IMR-90 (cell line): ENCODE results near the gene SEC61A1. TPM values are rescaled to one million over a fixed set of nuclear protein-coding genes. Genes with fewer than 3 reads are reported as not detected.

Experiments
- ATAC-seq: fragments of 200-7000 bp; cut with Tn5 transposase; 2 replicates; pipeline ENCODE4 v1.9.1; 2020; ENCODE audit warnings: low read depth, mild to moderate bottlenecking, moderate library complexity
- BruUV-seq: library from RNA; stranded (reverse); fragments of 400-500 nt; replicated peaks from 2 replicates; lab custom pipeline; 2021; lab: Mats Ljungman, UMichigan
- CTCF ChIA-PET: fragments of 300-600 bp; formaldehyde crosslinking; extraction: SDS; loops from one replicate; lab custom pipeline; 2021; ENCODE audit warnings: antibody characterized with exemption; lab: Yijun Ruan, JAX
- POLR2A ChIA-PET: fragments of 300-600 bp; sonication (Branson Sonifier 250); formaldehyde crosslinking; loops from one replicate; lab custom pipeline; 2022; ENCODE audit warnings: antibody characterized with exemption; ENCODE audit not compliant: unreplicated experiment; lab: Charles Lee
- DNase-seq: peaks from one replicate; pipeline ENCODE4 v3.0.0; 2013
- H2AFZ ChIP-seq: replicated peaks from 2 replicates; pipeline ENCODE3; 2013; ENCODE audit warnings: low read length, mild to moderate bottlenecking; ENCODE audit not compliant: poor library complexity
- H2AK5ac ChIP-seq: 2 replicates; pipeline ENCODE4 v1.6.1; 2013; ENCODE audit warnings: low read depth, low read length, inconsistent platforms
- H2AK9ac ChIP-seq: replicated peaks from 2 replicates; pipeline ENCODE3; 2013; ENCODE audit warnings: mild to moderate bottlenecking, low read depth, low read length, moderate library complexity; ENCODE audit not compliant: poor library complexity
- H2BK120ac ChIP-seq: 2 replicates; pipeline ENCODE4 v1.6.1; 2013; ENCODE audit warnings: low read depth, low read length, inconsistent platforms
- H2BK15ac ChIP-seq: 3 replicates; pipeline ENCODE4 v1.6.1; 2013; ENCODE audit warnings: low read depth, low read length, inconsistent platforms
- H2BK20ac ChIP-seq: 2 replicates; pipeline ENCODE4 v1.6.1; 2013; ENCODE audit warnings: low read depth, mild to moderate bottlenecking, inconsistent platforms, low read length, moderate library complexity
- H2BK5ac ChIP-seq: 2 replicates; pipeline ENCODE4 v1.6.1; 2013; ENCODE audit warnings: mild to moderate bottlenecking, low read depth, low read length, inconsistent platforms; ENCODE audit not compliant: poor library complexity, severe bottlenecking
- H3K14ac ChIP-seq: replicated peaks from 2 replicates; pipeline ENCODE4 v1.6.1; 2013; ENCODE audit warnings: low read depth, low read length, inconsistent platforms
- H3K18ac ChIP-seq: 2 replicates; pipeline ENCODE4 v1.6.1; 2013; ENCODE audit warnings: low read depth, low read length, control low read depth
- H3K23ac ChIP-seq: 2 replicates; pipeline ENCODE4 v1.6.1; 2013; ENCODE audit warnings: low read depth, low read length, inconsistent platforms
- H3K27ac ChIP-seq: 2 replicates; pipeline ENCODE4 v1.5.1; 2013; ENCODE audit warnings: mild to moderate bottlenecking, control low read depth, low read length; ENCODE audit not compliant: insufficient read depth
- H3K27me3 ChIP-seq: 2 replicates; pipeline ENCODE4 v1.6.1; 2013; ENCODE audit warnings: low read length; ENCODE audit not compliant: control insufficient read depth, insufficient read depth
- H3K36me3 ChIP-seq: 2 replicates; pipeline ENCODE4 v1.6.1; 2013; ENCODE audit warnings: low read length, mixed read lengths; ENCODE audit not compliant: control insufficient read depth, insufficient read depth
- H3K4ac ChIP-seq: 2 replicates; pipeline ENCODE4 v1.6.1; 2013; ENCODE audit warnings: low read depth, low read length, inconsistent platforms
- H3K4me1 ChIP-seq: 2 replicates; pipeline ENCODE4 v1.6.1; 2013; ENCODE audit warnings: low read length, mixed read lengths; ENCODE audit not compliant: control insufficient read depth, insufficient read depth
- H3K4me2 ChIP-seq: 2 replicates; pipeline ENCODE4 v1.6.1; 2013; ENCODE audit warnings: low read depth, mild to moderate bottlenecking, control low read depth, low read length, moderate library complexity
- H3K4me3 ChIP-seq: 2 replicates; pipeline ENCODE4 v1.5.1; 2013; ENCODE audit warnings: low read depth, mild to moderate bottlenecking, control low read depth, low read length, moderate library complexity; ENCODE audit not compliant: insufficient read depth
- H3K56ac ChIP-seq: 2 replicates; pipeline ENCODE4 v1.6.1; 2013; ENCODE audit warnings: low read length, inconsistent platforms; ENCODE audit not compliant: insufficient read depth; ENCODE audit errors: extremely low read depth
- H3K79me1 ChIP-seq, 2 experiments: 2 replicates each; pipeline ENCODE4 v1.6.1; 2013; ENCODE audit warnings: low read length in 2 of 2, inconsistent platforms in 1 of 2, low read depth in 1 of 2
- H3K9ac ChIP-seq: 2 replicates; pipeline ENCODE4 v1.6.1; 2013; ENCODE audit warnings: low read depth, low read length, control low read depth
- H3K9me1 ChIP-seq: 2 replicates; pipeline ENCODE4 v1.6.1; 2013; ENCODE audit warnings: low read length, inconsistent platforms; ENCODE audit not compliant: insufficient read depth
- H3K9me3 ChIP-seq: 2 replicates; pipeline ENCODE4 v1.6.1; 2013; ENCODE audit warnings: low read length; ENCODE audit not compliant: control insufficient read depth, insufficient read depth
- H4K20me1 ChIP-seq: 2 replicates; pipeline ENCODE4 v1.6.1; 2013; ENCODE audit warnings: low read length, inconsistent platforms; ENCODE audit not compliant: insufficient read depth
- H4K5ac ChIP-seq: 2 replicates; pipeline ENCODE4 v1.6.1; 2013; ENCODE audit warnings: mild to moderate bottlenecking, low read depth, low read length, control low read depth
- H4K8ac ChIP-seq, 2 experiments: 2 replicates each; pipeline ENCODE4 v1.6.1; 2013; ENCODE audit warnings: low read depth in 2 of 2, low read length in 2 of 2, control low read depth in 1 of 2, inconsistent platforms in 1 of 2
- H4K91ac ChIP-seq: 2 replicates; pipeline ENCODE4 v1.6.1; 2013; ENCODE audit warnings: low read depth, low read length, inconsistent platforms; ENCODE audit not compliant: insufficient read depth
- BHLHE40 ChIP-seq: fragments of 150-350 bp; IDR thresholded peaks from 2 replicates; pipeline ENCODE4 v1.6.1; 2016; ENCODE audit warnings: mild to moderate bottlenecking, low read depth, low read length
- CEBPB ChIP-seq: IDR thresholded peaks from 2 replicates; pipeline ENCODE4 v1.6.1; 2012; ENCODE audit warnings: low read depth, low read length, improper control_type of control experiment
- CHD1 ChIP-seq: IDR thresholded peaks from 2 replicates; pipeline ENCODE4 v1.6.1; 2012; ENCODE audit warnings: low read depth, low read length, improper control_type of control experiment
- CTCF ChIP-seq: conservative IDR thresholded peaks from 2 replicates; pipeline ENCODE4 v1.5.1; 2012; ENCODE audit warnings: mild to moderate bottlenecking, low read depth, low read length, improper control_type of control experiment
- ELK1 ChIP-seq: fragments of 150-350 bp; IDR thresholded peaks from 2 replicates; pipeline ENCODE4 v1.6.1; 2016; ENCODE audit warnings: low read depth, mild to moderate bottlenecking, low read length, moderate library complexity, borderline replicate concordance
- FOS ChIP-seq: fragments of 150-350 bp; IDR thresholded peaks from 2 replicates; pipeline ENCODE4 v1.6.1; 2016; ENCODE audit warnings: low read depth, low read length
- MAFK ChIP-seq: IDR thresholded peaks from 2 replicates; pipeline ENCODE4 v1.6.1; 2012; ENCODE audit warnings: low read depth, low read length, improper control_type of control experiment
- MXI1 ChIP-seq: IDR thresholded peaks from 2 replicates; pipeline ENCODE4 v1.6.1; 2012; ENCODE audit warnings: low read depth, mild to moderate bottlenecking, low read length, moderate library complexity, borderline replicate concordance
- NFE2L2 ChIP-seq: fragments of 150-350 bp; IDR thresholded peaks from 2 replicates; pipeline ENCODE4 v1.6.1; 2016; ENCODE audit warnings: low read depth, mild to moderate bottlenecking, low read length
- POLR2A ChIP-seq: IDR thresholded peaks from 2 replicates; pipeline ENCODE4 v1.6.1; 2012; ENCODE audit warnings: mild to moderate bottlenecking, low read depth, low read length
- RAD21 ChIP-seq: IDR thresholded peaks from 2 replicates; pipeline ENCODE4 v1.6.1; 2012; ENCODE audit warnings: low read length, improper control_type of control experiment
- RCOR1 ChIP-seq: IDR thresholded peaks from 2 replicates; pipeline ENCODE4 v1.6.1; 2012; ENCODE audit warnings: mild to moderate bottlenecking, low read length, improper control_type of control experiment; ENCODE audit not compliant: insufficient replicate concordance
- RFX5 ChIP-seq: IDR thresholded peaks from 2 replicates; pipeline ENCODE4 v1.8.0; 2012; ENCODE audit warnings: low read depth, mild to moderate bottlenecking, low read length, moderate library complexity
- SMC3 ChIP-seq: fragments of 150-350 bp; IDR thresholded peaks from 2 replicates; pipeline ENCODE4 v1.6.1; 2016; ENCODE audit warnings: low read depth, mild to moderate bottlenecking, antibody characterized with exemption, low read length, moderate library complexity
- USF2 ChIP-seq: fragments of 150-350 bp; IDR thresholded peaks from 2 replicates; pipeline ENCODE4 v1.6.1; 2017; ENCODE audit warnings: mild to moderate bottlenecking, antibody characterized with exemption, low read length, low read depth
- WGBS, 2 experiments: methylation state at CpG; one replicate each; pipeline versions ENCODE4 v1.1.5 to v1.1.7; 2013; ENCODE audit warnings: missing lambda C conversion rate in 2 of 2; ENCODE audit not compliant: insufficient read length in 1 of 2; ENCODE audit errors: extremely low coverage in 2 of 2; 5-methylcytosine and 5-hydroxymethylcytosine counted together
- dilution Hi-C: fragments of 300-500 bp; cut with HindIII; formaldehyde crosslinking; loops from one replicate; pipeline ENCODE4 v1.14.3; 2018; ENCODE audit warnings: low sequenced_read_pairs; ENCODE audit not compliant: unreplicated experiment
- in situ Hi-C: fragments of 300-500 bp; cut with MboI; formaldehyde crosslinking; loops from 3 replicates; pipeline ENCODE4 v1.14.3; 2019; ENCODE audit warnings: low sequenced_read_pairs, inconsistent platforms, mixed read lengths
- intact Hi-C: fragments of 100-400 bp; cut with micrococcal nuclease; formaldehyde crosslinking; loops from 2 replicates; pipeline ENCODE4 v1.10.0; 2022
- polyA plus RNA-seq, 3 experiments: library from polyadenylated mRNA; depleted of rRNA; stranded (reverse); fragments of >200 nt; gene quantifications; 2 replicates each; pipeline ENCODE4 v1.2.3, GENCODE V29; 2012; ENCODE audit warnings: low replicate concordance in 1 of 3
- total RNA-seq: library from RNA; depleted of rRNA; stranded (reverse); fragments of >200 nt; gene quantifications from 2 replicates; pipeline ENCODE4 v1.2.3, GENCODE V29; 2012

The SEC61A1 gene
- total and polyA plus RNA-seq, 2 of the 4 experiments (the other 2 are of a cell fraction) = 377 to 478 TPM

- H3K4ac ChIP-seq = no peak overlapping the region
- no peak overlapping the region for H2AK5ac ChIP-seq
- H3K23ac ChIP-seq = no peak overlapping the region
- H3K79me1 ChIP-seq = peaks cover 13 to 28% of the 10 kb centered on the region in 2 experiments
- no peak overlapping the region for H2BK5ac ChIP-seq
- no peak overlapping the region for H2BK15ac ChIP-seq
- H4K91ac ChIP-seq = no peak overlapping the region
- in situ Hi-C loops (no loop called here), intact Hi-C loops (no loop called here), dilution Hi-C loops (no loop called here)
- no peak overlapping the region for H2BK120ac ChIP-seq
- H2AFZ ChIP-seq = no peak overlapping the region
- peaks cover 6% of the 10 kb centered on the region; the same call in 1 of the 2 replicates for H3K9me1 ChIP-seq
- no peak overlapping the region for H3K27ac ChIP-seq
- H4K20me1 ChIP-seq = no peaks in the 10 kb centered on the region
- no peak overlapping the region for H4K8ac ChIP-seq
- H3K56ac ChIP-seq = no peak overlapping the region
- H2BK20ac ChIP-seq = no peak overlapping the region
- no TSS peak for BruUV-seq
- H3K27me3 ChIP-seq = no peaks in the 10 kb centered on the region
- WGBS, 2 experiments = no CpG with 5 or more reads among the region's 5 CpGs
- no peak overlapping the region for H3K14ac ChIP-seq
- no peak overlapping the region for H4K5ac ChIP-seq
- DNase-seq (no peak), ATAC-seq (no peak)
- H3K4me1 ChIP-seq = peaks cover 5% of the 10 kb centered on the region; the same call in 1 of the 2 replicates
- ChIA-PET POLR2A (interaction anchor here (0.5 kb wide), 1 partner anchor 1709 kb away, joined by 6 read pairs; no protein-coding TSS in a partner anchor), CTCF (interaction anchor here (1.4 kb wide), 1 partner anchor 9 kb away, joined by 3 read pairs; no protein-coding TSS in a partner anchor)
- no peaks in the 10 kb centered on the region for H3K9me3 ChIP-seq
- no peak overlapping the region for H3K18ac ChIP-seq
- H2AK9ac ChIP-seq = no peak overlapping the region
- no peak overlapping the region for H3K4me3 ChIP-seq
- no peak overlapping the region for H3K4me2 ChIP-seq
- H3K36me3 ChIP-seq = peaks cover 28% of the 10 kb centered on the region
- TF ChIP-seq BHLHE40 (no peak), POLR2A (no peak), RCOR1 (no peak), CEBPB (no peak), RFX5 (no peak), MXI1 (no peak), FOS (no peak), ELK1 (no peak), CTCF (no peak), NFE2L2 (no peak), USF2 (no peak), MAFK (no peak), RAD21 (no peak), CHD1 (no peak), SMC3 (no peak)
- no peak overlapping the region for H3K9ac ChIP-seq
Measured at GRCh38 chr3:128103136-128103676, 51.0 kb downstream of the SEC61A1 start.
